SK-N-SH (cell line): ENCODE results near the gene EEF2. TPM values are rescaled to one million over a fixed set of nuclear protein-coding genes. Genes with fewer than 3 reads are reported as not detected.

Experiments
- CTCF ChIA-PET: fragments of 300-600, 350-600 bp; formaldehyde crosslinking; extraction: SDS; loops from one replicate; lab custom pipeline; 2021; lab: Yijun Ruan, JAX
- POLR2A ChIA-PET: fragments of 350-600 bp; sonication (Branson Sonifier 250); formaldehyde crosslinking; extraction: SDS; loops from one replicate; lab custom pipeline; 2020; ENCODE audit warnings: antibody characterized with exemption, inconsistent platforms; lab: Yijun Ruan, JAX
- DNase-seq: peaks from one replicate; pipeline ENCODE4 v3.0.0; 2012
- H2AFZ ChIP-seq: fragments of 200-600 bp; sonication (generic); 2 replicates; pipeline ENCODE4 v1.8.1; 2016; ENCODE audit warnings: antibody characterized with exemption, mild to moderate bottlenecking, low read depth
- H3F3A ChIP-seq: fragments of 200-600 bp; sonication (generic); replicated peaks from 2 replicates; pipeline ENCODE3; 2016; ENCODE audit warnings: antibody characterized with exemption, mild to moderate bottlenecking; ENCODE audit not compliant: insufficient read depth
- H3K27ac ChIP-seq, 2 experiments: fragments of 200-500 bp in 1 of 2; fragments of 200-600 bp in 1 of 2; sonication (Bioruptor generic) in 1 of 2; sonication (generic), shearing (Covaris generic) in 1 of 2; 2 replicates each; pipeline versions ENCODE4 v1.5.1 to v1.6.1; 2014 to 2016; ENCODE audit warnings: low read depth in 2 of 2, inconsistent platforms in 1 of 2, low read length in 1 of 2, mild to moderate bottlenecking in 1 of 2, mixed read lengths in 1 of 2
- H3K27me3 ChIP-seq: fragments of 200-600 bp; sonication (generic), shearing (Covaris generic); 2 replicates; pipeline ENCODE4 v1.6.1; 2016; ENCODE audit warnings: mixed run types; ENCODE audit not compliant: insufficient read depth
- H3K36me3 ChIP-seq, 2 experiments: fragments of 200-500 bp in 1 of 2; fragments of 200-600 bp in 1 of 2; sonication (Bioruptor generic) in 1 of 2; sonication (generic) in 1 of 2; replicated peaks in 1 of 2; 2 replicates each; pipeline versions ENCODE3 to v1.5.1; 2014 to 2016; ENCODE audit warnings: low read length in 1 of 2, mild to moderate bottlenecking in 1 of 2; ENCODE audit not compliant: insufficient read depth in 2 of 2, control insufficient read depth in 1 of 2
- H3K4me1 ChIP-seq, 2 experiments: fragments of 200-500 bp in 1 of 2; fragments of 200-600 bp in 1 of 2; sonication (Bioruptor generic) in 1 of 2; sonication (generic), shearing (Covaris generic) in 1 of 2; 2 replicates each; pipeline versions ENCODE4 v1.5.1 to v1.6.1; 2014 to 2016; ENCODE audit warnings: low read depth in 1 of 2, low read length in 1 of 2, mixed run types in 1 of 2; ENCODE audit not compliant: insufficient read depth in 2 of 2, control insufficient read depth in 1 of 2
- H3K4me2 ChIP-seq: fragments of 200-600 bp; sonication (generic), shearing (Covaris generic); 2 replicates; pipeline ENCODE4 v1.6.1; 2017; ENCODE audit warnings: mixed run types
- H3K4me3 ChIP-seq, 2 experiments: fragments of 200-500 bp in 1 of 2; fragments of 200-600 bp in 1 of 2; sonication (Bioruptor generic) in 1 of 2; sonication (generic), shearing (Covaris generic) in 1 of 2; 2 replicates each; pipeline versions ENCODE4 v1.5.1 to v1.8.1; 2014 to 2016; ENCODE audit warnings: low read depth in 2 of 2, inconsistent platforms in 1 of 2, low read length in 1 of 2, mild to moderate bottlenecking in 1 of 2, mixed read lengths in 1 of 2, moderate library complexity in 1 of 2
- H3K79me2 ChIP-seq: fragments of 200-600 bp; sonication (generic); 2 replicates; pipeline ENCODE4 v1.8.1; 2017; ENCODE audit warnings: mild to moderate bottlenecking; ENCODE audit not compliant: insufficient read depth
- H3K9ac ChIP-seq: fragments of 200-600 bp; sonication (generic); 2 replicates; pipeline ENCODE4 v1.6.1; 2017; ENCODE audit warnings: mixed run types
- H3K9me2 ChIP-seq: fragments of 200-600 bp; sonication (generic); 2 replicates; pipeline ENCODE4 v1.6.1; 2017; ENCODE audit warnings: mixed run types
- H3K9me3 ChIP-seq: fragments of 200-600 bp; sonication (generic); 2 replicates; pipeline ENCODE4 v1.6.1; 2017; ENCODE audit warnings: mixed run types, mild to moderate bottlenecking, moderate library complexity
- H4K20me1 ChIP-seq: fragments of 200-600 bp; sonication (generic); 2 replicates; pipeline ENCODE4 v1.6.1; 2017; ENCODE audit warnings: mild to moderate bottlenecking, mixed run types; ENCODE audit not compliant: insufficient read depth
- CHD2 ChIP-seq: fragments of 150-350 bp; IDR thresholded peaks from 2 replicates; pipeline ENCODE4 v1.6.1; 2018; ENCODE audit warnings: low read length; ENCODE audit not compliant: partially characterized antibody
- CTCF ChIP-seq: fragments of 200-600 bp; sonication (generic); IDR thresholded peaks from 2 replicates; pipeline ENCODE4 v1.6.1; 2017; ENCODE audit warnings: antibody characterized with exemption, mild to moderate bottlenecking, moderate library complexity
- ELF1 ChIP-seq: IDR thresholded peaks from 2 replicates; pipeline ENCODE4 v1.4.0; 2012
- FOSL2 ChIP-seq: IDR thresholded peaks from 2 replicates; pipeline ENCODE4 v1.4.0; 2012; ENCODE audit warnings: low read depth, mild to moderate bottlenecking, moderate library complexity, borderline replicate concordance
- FOXJ3 ChIP-seq: sonication (generic); formaldehyde crosslinking; IDR thresholded peaks from 2 replicates; pipeline ENCODE4 v1.5.1; 2020; ENCODE audit warnings: mild to moderate bottlenecking, missing genetic modification reagents
- GABPA ChIP-seq: IDR thresholded peaks from 2 replicates; pipeline ENCODE4 v1.4.0; 2012; ENCODE audit warnings: low read depth, mild to moderate bottlenecking
- GATA2 ChIP-seq: sonication (generic); formaldehyde crosslinking; IDR thresholded peaks from 2 replicates; pipeline ENCODE4 v1.5.0; 2020; ENCODE audit warnings: mild to moderate bottlenecking, missing genetic modification reagents
- IRF3 ChIP-seq: fragments of 150-350 bp; IDR thresholded peaks from 2 replicates; pipeline ENCODE4 v1.6.1; 2016; ENCODE audit warnings: mild to moderate bottlenecking, low read depth, low read length
- JUND ChIP-seq: IDR thresholded peaks from 2 replicates; pipeline ENCODE4 v1.4.0; 2012
- MAX ChIP-seq: IDR thresholded peaks from 2 replicates; pipeline ENCODE4 v1.4.0; 2012; ENCODE audit warnings: low read depth
- MEF2A ChIP-seq: IDR thresholded peaks from 2 replicates; pipeline ENCODE4 v1.4.0; 2012; ENCODE audit warnings: low read depth, borderline replicate concordance
- MXI1 ChIP-seq: IDR thresholded peaks from 2 replicates; pipeline ENCODE4 v1.6.1; 2012; ENCODE audit warnings: mild to moderate bottlenecking, low read depth, low read length, improper control_type of control experiment
- NFIC ChIP-seq: IDR thresholded peaks from 2 replicates; pipeline ENCODE4 v1.4.0; 2012; ENCODE audit warnings: borderline replicate concordance
- NRF1 ChIP-seq: IDR thresholded peaks from 2 replicates; pipeline ENCODE4 v1.6.1; 2012; ENCODE audit warnings: low read depth, mild to moderate bottlenecking, low read length
- PBX3 ChIP-seq: IDR thresholded peaks from 2 replicates; pipeline ENCODE4; 2012
- POLR2AphosphoS5 ChIP-seq: IDR thresholded peaks from 2 replicates; pipeline ENCODE4 v1.6.1; 2012; ENCODE audit warnings: low read depth, low read length
- RAD21 ChIP-seq: IDR thresholded peaks from 2 replicates; pipeline ENCODE4 v1.6.1; 2012; ENCODE audit warnings: mild to moderate bottlenecking, low read length
- RXRA ChIP-seq: IDR thresholded peaks from 2 replicates; pipeline ENCODE4 v1.4.0; 2012; ENCODE audit warnings: low read depth, mild to moderate bottlenecking, borderline replicate concordance
- SIN3A ChIP-seq: IDR thresholded peaks from 2 replicates; pipeline ENCODE4 v1.6.1; 2012; ENCODE audit warnings: low read depth, mild to moderate bottlenecking, low read length, moderate library complexity, borderline replicate concordance
- SMC3 ChIP-seq: IDR thresholded peaks from 2 replicates; pipeline ENCODE4 v1.6.1; 2012; ENCODE audit warnings: low read depth, low read length, improper control_type of control experiment
- TAF1 ChIP-seq: IDR thresholded peaks from 2 replicates; pipeline ENCODE4 v1.6.1; 2012; ENCODE audit warnings: low read depth, mild to moderate bottlenecking, low read length, moderate library complexity, borderline replicate concordance
- TCF12 ChIP-seq: IDR thresholded peaks from 2 replicates; pipeline ENCODE4 v1.4.0; 2012
- USF1 ChIP-seq: IDR thresholded peaks from 2 replicates; pipeline ENCODE4 v1.4.0; 2012; ENCODE audit warnings: low read depth, borderline replicate concordance
- USF2 ChIP-seq: fragments of 150-350 bp; IDR thresholded peaks from 2 replicates; pipeline ENCODE4 v1.6.1; 2017; ENCODE audit warnings: antibody characterized with exemption, low read length, low read depth, borderline replicate concordance
- ZBTB33 ChIP-seq: IDR thresholded peaks from 2 replicates; pipeline ENCODE4 v1.4.0; 2012; ENCODE audit warnings: low read depth, borderline replicate concordance
- WGBS: methylation state at CpG from one replicate; pipeline ENCODE4 v1.1.6; 2017; ENCODE audit warnings: low lambda C conversion rate; 5-methylcytosine and 5-hydroxymethylcytosine counted together
- polyA plus RNA-seq, 3 experiments: library from polyadenylated mRNA; depleted of rRNA; stranded (reverse); fragments of >200 nt; gene quantifications; 2 replicates each; pipeline ENCODE4 v1.2.3, GENCODE V29; 2012

Gene EEF2
- polyA plus RNA-seq, 1 of the 3 experiments (the other 2 are of a cell fraction), result 1,553 TPM

GRCh38 chr19:3987619-3988371, 2.5 kb upstream of the EEF2 start:
- DNase-seq, result peak; percentile 87
- peak overlapping the region in 1 of 2 experiments; percentile 12; a peak in 1 of 4 replicates for H3K27ac ChIP-seq
- TF ChIP-seq NFIC (no peak), SMC3 (0 out of 2 replicates have a peak, but pooled peaks have one; percentile 28), MEF2A (no peak), CHD2 (no peak), ZBTB33 (no peak), GABPA (no peak), MAX (no peak), JUND (no peak), ELF1 (no peak), NRF1 (peak; percentile 95), RXRA (no peak), POLR2AphosphoS5 (no peak), CTCF (peak; percentile 81), TAF1 (no peak), USF2 (no peak), RAD21 (peak; percentile 33; the same call in 1 of the 2 replicates), FOSL2 (no peak), FOXJ3 (CRISPR knock-in tag) (no peak), MXI1 (no peak), PBX3 (no peak), TCF12 (no peak), IRF3 (no peak), SIN3A (no peak), USF1 (0 out of 2 replicates have a peak, but pooled peaks have one; percentile 18), GATA2 (CRISPR knock-in tag) (no peak)

More at GRCh38 chr19:3987619-3988371, 2.5 kb upstream of the EEF2 start:
- Histone ChIP-seq H3K36me3 (peaks cover 16 to 19% of the 10 kb centered on the region in 2 experiments), H3K4me1 (peaks cover 11 to 29% of the 10 kb centered on the region in 2 experiments), H3K79me2 (peaks cover 25% of the 10 kb centered on the region), H3K9ac (no peak overlapping the region; the same call in 1 of the 2 replicates), H3K4me2 (peak overlapping the region; percentile 89), H3K27me3 (no peaks in the 10 kb centered on the region), H3F3A (peaks cover 27% of the 10 kb centered on the region), H4K20me1 (peaks cover 24% of the 10 kb centered on the region), H3K9me3 (no peaks in the 10 kb centered on the region), H2AFZ (peak overlapping the region; percentile 76; the same call in 1 of the 2 replicates), H3K9me2 (no peaks in the 10 kb centered on the region), H3K4me3 (peak overlapping the region; percentile 30 to 31; a peak in 3 of 4 replicates)
- CTCF ChIA-PET, result interaction anchor here (0.5 to 2.3 kb wide), 31 partner anchors 8 to 671 kb away, joined by 3 to 38 read pairs (median 3); partner anchors contain the start of genes DAPK3, MRPL54 and PIAS4
- WGBS, result 12% methylated on average over 30 of the region's 30 CpGs
- POLR2A ChIA-PET, result interaction anchor here (0.6 to 1.4 kb wide), 10 partner anchors 8 to 225 kb away, joined by 3 to 15 read pairs (median 4); partner anchors contain the start of genes DAPK3, MRPL54 and ZBTB7A
